BE2C (cell line): Measurements from ENCODE around the gene CFLAR.

ENCODE experiments used
- DNase-seq: peaks from one replicate; pipeline ENCODE4 v3.0.0-alpha.2; 2020
- H3K27me3 ChIP-seq: fragments of 250-450 bp; sonication (Bioruptor Pico); 2 replicates; pipeline ENCODE4 v1.5.1; 2020; ENCODE audit warnings: mild to moderate bottlenecking
- H3K36me3 ChIP-seq: fragments of 250-450 bp; sonication (Bioruptor Pico); 2 replicates; pipeline ENCODE4 v1.5.1; 2020; ENCODE audit warnings: mild to moderate bottlenecking
- H3K4me1 ChIP-seq: fragments of 250-450 bp; sonication (Bioruptor Pico); 2 replicates; pipeline ENCODE4 v1.5.1; 2020
- H3K4me3 ChIP-seq: 2 replicates; pipeline ENCODE4 v1.5.1; 2011; ENCODE audit warnings: low read depth, low read length
- H3K9me3 ChIP-seq: fragments of 250-450 bp; sonication (Bioruptor Pico); 2 replicates; pipeline ENCODE4 v1.5.1; 2020
- CTCF ChIP-seq: IDR thresholded peaks from 2 replicates; pipeline ENCODE4 v1.5.1; 2012; ENCODE audit warnings: mild to moderate bottlenecking, low read depth, low read length

The CFLAR gene

GRCh38 chr2:201107624-201108023, 8.3 kb upstream of the CFLAR start:
- Histone ChIP-seq H3K27me3 (no peaks in the 10 kb centered on the region), H3K36me3 (no peaks in the 10 kb centered on the region), H3K4me1 (no peaks in the 10 kb centered on the region), H3K9me3 (no peaks in the 10 kb centered on the region), H3K4me3 (no peak overlapping the region)
- DNase-seq, result no peak
- no peak for TF ChIP-seq CTCF

- H3K4me1 ChIP-seq, result no peaks in the 10 kb centered on the region
- TF ChIP-seq CTCF, result no peak
- no peaks in the 10 kb centered on the region for H3K27me3 ChIP-seq
- no peak for DNase-seq
- H3K36me3 ChIP-seq, result no peaks in the 10 kb centered on the region
- H3K9me3 ChIP-seq, result no peaks in the 10 kb centered on the region
- H3K4me3 ChIP-seq, result no peak overlapping the region
Measured at GRCh38 chr2:201108341-201108740, 7.6 kb upstream of the CFLAR start.

- H3K4me1 ChIP-seq, result no peaks in the 10 kb centered on the region
Measured at GRCh38 chr2:201109186-201109585, 6.8 kb upstream of the CFLAR start.

DNA sequence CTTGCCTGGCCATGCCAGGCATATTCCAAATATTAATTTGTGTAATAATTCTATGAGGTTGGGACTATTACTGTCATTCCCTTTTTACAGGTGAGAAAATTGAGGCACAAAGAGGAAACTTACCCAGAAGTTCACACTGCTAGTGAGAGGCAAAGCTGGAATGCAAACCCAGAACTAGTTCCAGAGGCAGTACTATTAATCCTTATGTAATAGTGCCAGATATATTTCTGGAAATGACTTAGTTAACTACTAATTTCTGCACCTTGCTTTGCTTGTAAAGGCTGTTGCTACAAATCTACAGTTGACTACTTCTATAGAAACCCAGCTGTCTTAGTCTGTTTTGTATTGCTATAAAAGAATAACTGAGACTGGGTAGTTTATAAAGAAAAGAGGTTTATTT, 5.3 kb upstream of the CFLAR start:
- no peak for DNase-seq
- no peaks in the 10 kb centered on the region for H3K9me3 ChIP-seq
- no peaks in the 10 kb centered on the region for H3K27me3 ChIP-seq
- H3K4me1 ChIP-seq, result no peaks in the 10 kb centered on the region
- no peak overlapping the region for H3K4me3 ChIP-seq
- H3K36me3 ChIP-seq, result no peaks in the 10 kb centered on the region
- no peak for TF ChIP-seq CTCF

More at GRCh38 chr2:201109186-201109585, 6.8 kb upstream of the CFLAR start:
- no peaks in the 10 kb centered on the region for H3K27me3 ChIP-seq
- H3K36me3 ChIP-seq, result no peaks in the 10 kb centered on the region
- H3K4me3 ChIP-seq, result no peak overlapping the region
- TF ChIP-seq CTCF, result no peak
- no peak for DNase-seq
- H3K9me3 ChIP-seq, result no peaks in the 10 kb centered on the region

DNA sequence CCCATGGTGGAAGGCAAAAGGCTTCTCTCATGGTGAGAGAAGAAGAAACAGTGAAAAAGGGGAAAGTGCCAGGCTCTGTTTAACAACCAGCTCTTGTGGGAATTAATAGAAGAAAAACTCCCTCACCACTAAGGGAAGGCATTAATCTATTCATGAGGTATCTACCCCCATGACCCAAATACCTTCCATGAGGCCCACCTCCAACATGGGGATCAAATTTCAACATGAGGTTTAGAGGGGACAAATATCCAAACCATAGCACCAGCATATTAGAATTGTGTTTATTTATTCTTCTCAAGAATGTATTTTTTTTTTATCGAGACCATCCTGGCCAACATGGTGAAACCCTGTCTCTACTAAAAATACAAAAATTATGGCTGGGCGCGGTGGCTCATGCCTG, 4.9 kb upstream of the CFLAR start:
- H3K27me3 ChIP-seq, result no peaks in the 10 kb centered on the region
- no peak for TF ChIP-seq CTCF
- no peaks in the 10 kb centered on the region for H3K36me3 ChIP-seq
- H3K9me3 ChIP-seq, result no peaks in the 10 kb centered on the region
- H3K4me1 ChIP-seq, result no peaks in the 10 kb centered on the region
- DNase-seq, result no peak
- no peak overlapping the region for H3K4me3 ChIP-seq

GRCh38 chr2:201114350-201114749, 1.6 kb upstream of the CFLAR start:
- H3K4me1 ChIP-seq, result peaks cover 4% of the 10 kb centered on the region
- H3K9me3 ChIP-seq, result no peaks in the 10 kb centered on the region
- H3K36me3 ChIP-seq, result no peaks in the 10 kb centered on the region
- H3K4me3 ChIP-seq, result no peak overlapping the region
- TF ChIP-seq CTCF, result no peak
- no peak for DNase-seq
- H3K27me3 ChIP-seq, result no peaks in the 10 kb centered on the region
